Right renal cortex interstitium (tissue), 3 donors: ENCODE data around the gene ZFP28. TPM values are rescaled to one million over a fixed set of nuclear protein-coding genes. Genes with fewer than 3 reads are reported as not detected.

Experiments
- DNase-seq, 3 donors: peaks; one replicate each; pipeline ENCODE4 v3.0.0-alpha.2; 2013; ENCODE audit warnings: low read depth in 3 of 3, low spot score in 2 of 3
- polyA plus RNA-seq, 3 donors: library from polyadenylated mRNA; unstranded; fragments of 120-200 nt; gene quantifications; one replicate each; pipeline ENCODE4 v1.2.1, GENCODE V29; 2013; ENCODE audit not compliant: insufficient read length in 3 of 3

The ZFP28 gene
- polyA plus RNA-seq, 3 donors, result 12.8 to 14.5 (median 14.5) TPM

- peak; percentile 68 to 82 (median 80) for DNase-seq
Measured at GRCh38 chr19:56594783-56595547, 56.2 kb downstream of the ZFP28 start, which contains the start of gene ZNF71. Gene ZNF71, plus strand, starts transcription at chr19:56595302. Its CDS starts 6,257 bp downstream, at chr19:56601559.

GRCh38 chr19:56595548-56595899 is 56.8 kb downstream of the ZFP28 start:
- DNase-seq, result no peak

GRCh38 chr19:56596676-56597075 is 57.9 kb downstream of the ZFP28 start:
- DNase-seq, result no peak

GRCh38 chr19:56597696-56598095 is 58.9 kb downstream of the ZFP28 start:
- DNase-seq, result no peak

GRCh38 chr19:56601375-56601774 is 62.6 kb downstream of the ZFP28 start:
- DNase-seq, result no peak

- DNase-seq, result no peak
Measured at GRCh38 chr19:56603829-56604228, 65.1 kb downstream of the ZFP28 start.

Other genes starting within 250 kb of the ZFP28 start
- gene ZSCAN5A, start 224.1 kb upstream of the ZFP28 start, polyA plus RNA-seq, result 10 to 100 TPM; 10.2 to 14.1 (median 12.0) TPM
- gene ZNF582, start 145.4 kb upstream of the ZFP28 start, polyA plus RNA-seq, result 10 to 100 TPM in 1 of 3 donors, 1 to 10 TPM in 2; 9.0 to 11.5 (median 9.3) TPM
- 1 to 10 TPM; 9.0 to 9.5 (median 9.3) TPM for gene ZNF583, start 134.6 kb upstream of the ZFP28 start, polyA plus RNA-seq
- 10 to 100 TPM; 14.9 to 19.6 (median 17.3) TPM for gene ZNF667, start 61.6 kb upstream of the ZFP28 start, polyA plus RNA-seq
- gene ZNF471, start 31.1 kb upstream of the ZFP28 start, polyA plus RNA-seq, result 10 to 100 TPM; 13.1 to 18.3 (median 17.5) TPM
- 10 to 100 TPM in 1 of 3 donors, 1 to 10 TPM in 2; 8.5 to 10.9 (median 9.5) TPM for gene ZNF470, start 28.5 kb downstream of the ZFP28 start, polyA plus RNA-seq
- gene ZNF71, start 56.4 kb downstream of the ZFP28 start, polyA plus RNA-seq, result 1 to 10 TPM; 8.4 to 9.2 (median 8.5) TPM
- 1 to 10 TPM; 1.2 to 1.4 (median 1.3) TPM for gene SMIM17, start 104.2 kb downstream of the ZFP28 start, polyA plus RNA-seq
- gene ZNF835, start 132.8 kb downstream of the ZFP28 start, polyA plus RNA-seq, result 1 to 10 TPM; 4.1 to 4.8 (median 4.8) TPM